K562 (cell line): ENCODE data around the gene F12. TPM values are rescaled to one million over a fixed set of nuclear protein-coding genes. Genes with fewer than 3 reads are reported as not detected.

Source experiments
- ATAC-seq: fragments of 200-7000 bp; cut with Tn5 transposase; 3 replicates; pipeline ENCODE4 v1.9.1; 2020; ENCODE audit warnings: moderate library complexity
- BruUV-seq: library from RNA; stranded (reverse); fragments of 400-500 nt; replicated peaks from 2 replicates; lab custom pipeline; 2021; lab: Mats Ljungman, UMichigan
- CTCF ChIA-PET: fragments of 300-600 bp; formaldehyde crosslinking; extraction: SDS; loops from one replicate; lab custom pipeline; 2021; ENCODE audit warnings: low intra/inter-chr PET ratio; lab: Yijun Ruan, JAX
- POLR2A ChIA-PET: fragments of 300-600, 350-650 bp; sonication (Branson Sonifier 250); formaldehyde crosslinking; extraction: SDS; loops from one replicate; lab custom pipeline; 2021; ENCODE audit warnings: antibody characterized with exemption, inconsistent platforms; lab: Yijun Ruan, JAX
- DNase-seq, 4 experiments: peaks; one replicate each; pipeline versions ENCODE4 v3.0.0 to v3.0.0-alpha.2; 2011 to 2018; ENCODE audit warnings: low spot score in 3 of 4, mixed read lengths in 3 of 4; ENCODE audit errors: extremely low read depth in 1 of 4
- FAIRE-seq: peaks from 2 replicates; lab custom pipeline; 2011; peaks lifted over from hg19 to GRCh38; lab: Jason Lieb, UNC
- H2AFZ ChIP-seq: 2 replicates; pipeline ENCODE4 v1.6.0; 2011; ENCODE audit warnings: low read depth, low read length, control low read depth, inconsistent platforms
- H3K27ac ChIP-seq: fragments of 200-600 bp; 3 replicates; pipeline ENCODE4 v1.8.0; 2011; ENCODE audit warnings: low read depth, mild to moderate bottlenecking, control low read depth, inconsistent platforms, low read length, moderate library complexity, mixed read lengths; ENCODE audit errors: extremely low read depth
- H3K27me3 ChIP-seq, 2 experiments: fragments of 300-600 bp in 1 of 2; 2 replicates in 1 of 2; 3 replicates in 1 of 2; pipeline versions ENCODE4 v1.6.0 to v1.8.0; 2011; ENCODE audit warnings: inconsistent platforms in 2 of 2, low read length in 2 of 2, mild to moderate bottlenecking in 1 of 2, mixed read lengths in 1 of 2, moderate library complexity in 1 of 2; ENCODE audit not compliant: control insufficient read depth in 2 of 2, insufficient read depth in 2 of 2
- H3K36me3 ChIP-seq: fragments of 300-600 bp; 3 replicates; pipeline ENCODE4 v1.8.0; 2011; ENCODE audit warnings: mild to moderate bottlenecking, low read length, inconsistent platforms; ENCODE audit not compliant: control insufficient read depth, insufficient read depth
- H3K4me1 ChIP-seq, 2 experiments: fragments of 200-600 bp in 1 of 2; replicated peaks in 1 of 2; 2 replicates in 1 of 2; 3 replicates in 1 of 2; pipeline versions ENCODE4 v1.5.1 to v1.8.0; 2011; ENCODE audit warnings: inconsistent platforms in 2 of 2, low read length in 2 of 2, mild to moderate bottlenecking in 1 of 2, mixed read lengths in 1 of 2, moderate library complexity in 1 of 2; ENCODE audit not compliant: control insufficient read depth in 2 of 2, insufficient read depth in 2 of 2
- H3K4me2 ChIP-seq: 2 replicates; pipeline ENCODE4 v1.6.1; 2011; ENCODE audit warnings: low read length, control low read depth, inconsistent platforms, mixed read lengths; ENCODE audit not compliant: insufficient read depth
- H3K4me3 ChIP-seq: fragments of 200-600 bp; sonication (generic), shearing (Covaris generic); 2 replicates; pipeline ENCODE4 v1.5.1; 2016; ENCODE audit warnings: control low read depth, inconsistent platforms
- H3K79me2 ChIP-seq: fragments of 200-600 bp; 3 replicates; pipeline ENCODE4 v1.8.0; 2011; ENCODE audit warnings: low read length, inconsistent platforms; ENCODE audit not compliant: control insufficient read depth, insufficient read depth
- H3K9ac ChIP-seq, 2 experiments: 2 replicates each; pipeline versions ENCODE4 v1.6.0 to v1.6.1; 2011; ENCODE audit warnings: low read depth in 2 of 2, low read length in 2 of 2, control low read depth in 1 of 2, inconsistent platforms in 1 of 2, mild to moderate bottlenecking in 1 of 2, mixed read lengths in 1 of 2; ENCODE audit not compliant: insufficient read depth in 1 of 2
- H3K9me1 ChIP-seq: one replicate; pipeline ENCODE4 v1.6.0; 2011; ENCODE audit warnings: inconsistent platforms, mild to moderate bottlenecking, low read length, moderate library complexity; ENCODE audit not compliant: control insufficient read depth, insufficient read depth
- H3K9me3 ChIP-seq: replicated peaks from 2 replicates; pipeline ENCODE4 v1.5.1; 2011; ENCODE audit warnings: low read depth, low read length, inconsistent platforms; ENCODE audit not compliant: control insufficient read depth, insufficient read depth
- H4K20me1 ChIP-seq: replicated peaks from 2 replicates; pipeline ENCODE4 v1.6.1; 2011; ENCODE audit warnings: low read length, inconsistent platforms, mixed read lengths; ENCODE audit not compliant: control insufficient read depth, insufficient read depth
- AFF1 ChIP-seq, 2 experiments: fragments of 450-650 bp; IDR thresholded peaks; 2 replicates each; pipeline ENCODE4 v1.6.1; 2018; ENCODE audit warnings: mild to moderate bottlenecking in 2 of 2, low read depth in 1 of 2; ENCODE audit not compliant: partially characterized antibody in 2 of 2
- HDAC1 ChIP-seq, 2 experiments: fragments of 450-650 bp; IDR thresholded peaks; 2 replicates each; pipeline ENCODE4 v1.6.1; 2016 to 2017; ENCODE audit warnings: inconsistent platforms in 1 of 2, mild to moderate bottlenecking in 1 of 2, moderate library complexity in 1 of 2
- MECOM ChIP-seq: fragments of 250-450 bp; sonication (Bioruptor Pico); IDR thresholded peaks from 2 replicates; pipeline ENCODE4 v1.8.0; 2022; ENCODE audit warnings: inconsistent platforms
- MTF1 ChIP-seq: fragments of 250-450 bp; sonication (Bioruptor Pico); IDR thresholded peaks from 2 replicates; pipeline ENCODE4 v1.9.0; 2021; ENCODE audit warnings: moderate library complexity, mild to moderate bottlenecking, inconsistent platforms, borderline replicate concordance
- MYNN ChIP-seq, 2 experiments: sonication (generic); formaldehyde crosslinking in 1 of 2; IDR thresholded peaks; 2 replicates each; pipeline versions ENCODE4 v1.5.0 to v1.6.1; 2016 to 2020; ENCODE audit warnings: antibody characterized with exemption in 1 of 2, missing genetic modification reagents in 1 of 2
- NFE2L1 ChIP-seq: fragments of 450-650 bp; IDR thresholded peaks from 2 replicates; pipeline ENCODE4 v1.6.1; 2016; ENCODE audit warnings: missing genetic modification characterization, low read depth, mild to moderate bottlenecking, missing compliant biosample characterization, moderate library complexity, borderline replicate concordance
- NR0B1 ChIP-seq: fragments of 450-650 bp; IDR thresholded peaks from one replicate; pipeline ENCODE4 v1.6.1; 2018; ENCODE audit warnings: mild to moderate bottlenecking, moderate library complexity; ENCODE audit not compliant: partially characterized antibody
- POLR2G ChIP-seq: fragments of 200-400 bp; formaldehyde crosslinking; IDR thresholded peaks from 2 replicates; pipeline ENCODE4 v1.6.1; 2017; ENCODE audit warnings: low read depth, mild to moderate bottlenecking, antibody characterized with exemption, low read length, moderate library complexity
- PTTG1 ChIP-seq: fragments of 450-650 bp; IDR thresholded peaks from 2 replicates; pipeline ENCODE4 v1.6.1; 2016; ENCODE audit warnings: low read depth, mild to moderate bottlenecking, missing genetic modification characterization, missing compliant biosample characterization
- RBFOX2 ChIP-seq: fragments of 200-400 bp; formaldehyde crosslinking; IDR thresholded peaks from 2 replicates; pipeline ENCODE4 v1.6.1; 2017; ENCODE audit warnings: low read depth, mild to moderate bottlenecking, low read length, moderate library complexity
- ZNF175 ChIP-seq: fragments of 200-800 bp; sonication (Bioruptor generic); IDR thresholded peaks from 2 replicates; pipeline ENCODE4 v1.6.1; 2016; ENCODE audit warnings: low read depth, mild to moderate bottlenecking, missing genetic modification characterization, missing compliant biosample characterization
- WGBS: fragments of 100-300 bp; shearing (Covaris generic); methylation state at CpG from one replicate; pipeline ENCODE4 v1.1.6; 2016; ENCODE audit warnings: low coverage, mixed read lengths; ENCODE audit not compliant: insufficient coverage; ENCODE audit errors: missing lambda C conversion rate; 5-methylcytosine and 5-hydroxymethylcytosine counted together
- in situ Hi-C: fragments of 300-500 bp; cut with MboI; formaldehyde crosslinking; loops from 4 replicates; pipeline ENCODE4 v1.15.0; 2018; ENCODE audit warnings: inconsistent platforms, mixed read lengths
- intact Hi-C: fragments of 100-400 bp; cut with micrococcal nuclease; formaldehyde crosslinking; loops from 2 replicates; pipeline ENCODE4 v1.14.2; 2022
- polyA plus RNA-seq, 8 experiments: library from polyadenylated mRNA; depleted of rRNA in 4 of 8; stranded (reverse) in 5 of 8; unstranded in 3 of 8; fragments of >200 nt; fragmentation: Nextera tagmentation in 2 of 8; fragmentation: Illumina TruSeq in 1 of 8; extraction: Ambion mirVana in 2 of 8; extraction: Trizol in 1 of 8; gene quantifications; 2 replicates each; pipeline versions ENCODE4 v1.2.1 to v1.2.3, GENCODE V29; 2011 to 2014; ENCODE audit warnings: inconsistent platforms in 1 of 8, missing spikeins in 1 of 8
- total RNA-seq, 7 experiments: library from RNA; depleted of rRNA in 6 of 7; stranded (reverse); fragments of >200 nt in 6 of 7; fragmentation: Illumina TruSeq in 2 of 7; extraction: Trizol in 2 of 7; gene quantifications; 2 replicates each; pipeline versions ENCODE4 v1.2.1 to v1.2.3, GENCODE V29; 2011 to 2021; ENCODE audit warnings: low replicate concordance in 1 of 7

Gene F12
- total and polyA plus RNA-seq, 9 of the 15 experiments (the other 6 are each of a cell fraction or from before 2014, with no cell fraction given), result 0.59 to 18.3 (median 3.6) TPM

GRCh38 chr5:177378884-177379883, 30.2 kb downstream of the F12 start:
- CTCF ChIA-PET, result interaction anchor here (0.6 kb wide), 1 partner anchor 76 kb away, joined by 4 read pairs; no protein-coding TSS in a partner anchor
- peak; percentile 97 for FAIRE-seq
- H3K4me1 ChIP-seq, result peaks cover 16 to 29% of the 10 kb centered on the region in 2 experiments
- WGBS, result 9% methylated on average over 15 of the region's 15 CpGs
- no peaks in the 10 kb centered on the region for H3K36me3 ChIP-seq
- H3K79me2 ChIP-seq, result no peaks in the 10 kb centered on the region
- no peaks in the 10 kb centered on the region; a peak in 1 of 5 replicates for H3K27me3 ChIP-seq
- in situ Hi-C loops (no loop called here), intact Hi-C loops (no loop called here)
- DNase-seq, result peak; percentile 70 to 91 (median 77)
- H3K4me2 ChIP-seq, result peak overlapping the region; percentile 64
- H4K20me1 ChIP-seq, result no peaks in the 10 kb centered on the region
- ATAC-seq, result peak; percentile 93
- H3K27ac ChIP-seq, result peak overlapping the region; percentile 88
- no TSS peak for BruUV-seq
- H2AFZ ChIP-seq, result peak overlapping the region; percentile 97
- H3K9me3 ChIP-seq, result no peaks in the 10 kb centered on the region
- peak overlapping the region; percentile 53 to 65 for H3K9ac ChIP-seq
- H3K9me1 ChIP-seq, result peaks cover 4% of the 10 kb centered on the region
- H3K4me3 ChIP-seq, result no peak overlapping the region
- POLR2A ChIA-PET, result interaction anchor here (0.5 to 2.3 kb wide), 25 partner anchors 9 to 1848 kb away, joined by 3 to 18 read pairs (median 4); partner anchors contain the start of genes GRK6, LMAN2 and PDLIM7
- TF ChIP-seq NFE2L1 (tag) (peak; percentile 80), POLR2G (no peak; the same call in 1 of the 2 replicates), MYNN (IDR thresholded peaks at IDR 0.05) (0 out of 2 replicates have a peak, but pooled peaks have one; percentile 36), MYNN (CRISPR knock-in tag; IDR thresholded peaks at IDR 0.05) (no peak), ZNF175 (CRISPR knock-in tag) (0 out of 2 replicates have a peak, but pooled peaks have one; percentile 23), PTTG1 (tag) (peak; percentile 66; the same call in 1 of the 2 replicates), MTF1 (CRISPR knock-in tag) (peak; percentile 67; the same call in 1 of the 2 replicates), MECOM (peak; percentile 56), NR0B1 (no peak), HDAC1 (IDR thresholded peaks at IDR 0.05) (peak in 1 of 2 experiments; percentile 73; a peak in 2 of 4 replicates), RBFOX2 (no peak; the same call in none of the 2 replicates), AFF1 (IDR thresholded peaks at IDR 0.05; ENCODE audit: low read depth in 1 of 2, partially characterized antibody in 2 of 2) (peak; percentile 44 to 66)
